Measurements from ENCODE around the gene ZFP1.

DNA sequence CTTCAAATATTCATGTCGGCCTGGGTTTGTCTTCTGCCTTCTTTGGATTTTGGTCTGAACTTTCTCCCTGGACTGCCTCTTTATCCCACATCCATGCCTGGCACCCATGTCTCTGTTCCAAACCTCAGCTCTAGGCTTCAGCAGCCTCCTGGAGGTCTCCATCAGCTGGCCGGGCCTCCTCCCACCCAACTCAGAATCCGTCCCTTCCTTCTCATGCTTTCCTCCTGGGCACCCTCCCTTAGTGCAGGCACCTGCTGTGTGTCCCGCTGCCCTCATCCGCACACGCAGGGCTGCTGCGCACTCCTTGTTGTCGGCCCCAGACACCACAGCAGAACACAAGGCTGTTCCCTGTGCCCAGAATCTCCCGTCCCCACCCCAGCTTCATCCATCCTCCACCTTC is 45.7 kb upstream of the ZFP1 start:
- TF ChIP-seq, protein P1, sequence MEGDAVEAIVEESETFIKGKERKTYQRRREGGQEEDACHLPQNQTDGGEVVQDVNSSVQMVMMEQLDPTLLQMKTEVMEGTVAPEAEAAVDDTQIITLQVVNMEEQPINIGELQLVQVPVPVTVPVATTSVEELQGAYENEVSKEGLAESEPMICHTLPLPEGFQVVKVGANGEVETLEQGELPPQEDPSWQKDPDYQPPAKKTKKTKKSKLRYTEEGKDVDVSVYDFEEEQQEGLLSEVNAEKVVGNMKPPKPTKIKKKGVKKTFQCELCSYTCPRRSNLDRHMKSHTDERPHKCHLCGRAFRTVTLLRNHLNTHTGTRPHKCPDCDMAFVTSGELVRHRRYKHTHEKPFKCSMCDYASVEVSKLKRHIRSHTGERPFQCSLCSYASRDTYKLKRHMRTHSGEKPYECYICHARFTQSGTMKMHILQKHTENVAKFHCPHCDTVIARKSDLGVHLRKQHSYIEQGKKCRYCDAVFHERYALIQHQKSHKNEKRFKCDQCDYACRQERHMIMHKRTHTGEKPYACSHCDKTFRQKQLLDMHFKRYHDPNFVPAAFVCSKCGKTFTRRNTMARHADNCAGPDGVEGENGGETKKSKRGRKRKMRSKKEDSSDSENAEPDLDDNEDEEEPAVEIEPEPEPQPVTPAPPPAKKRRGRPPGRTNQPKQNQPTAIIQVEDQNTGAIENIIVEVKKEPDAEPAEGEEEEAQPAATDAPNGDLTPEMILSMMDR (IDR thresholded peaks at IDR 0.05 in 8 of 11, conservative IDR thresholded peaks at IDR 0.05 in 3 of 11), result no peak
- no peak for TF ChIP-seq POLR2A (IDR thresholded peaks at IDR 0.05)
- TF ChIP-seq POLR2AphosphoS5 (IDR thresholded peaks at IDR 0.05), result no peak
